HL-60 (cell line): ENCODE data around the gene ARFGAP3.

Experiments used
- DNase-seq, 2 experiments: peaks; one replicate each; pipeline ENCODE4 v3.0.0-alpha.2; 2010 to 2020; ENCODE audit warnings: low read depth in 1 of 2, low spot score in 1 of 2
- H3K27ac ChIP-seq: fragments of 250-450 bp; sonication (Bioruptor Pico); replicated peaks from 2 replicates; pipeline ENCODE4 v1.5.1; 2020; ENCODE audit warnings: mild to moderate bottlenecking, moderate library complexity
- H3K27me3 ChIP-seq: fragments of 250-450 bp; sonication (Bioruptor Pico); 2 replicates; pipeline ENCODE4 v1.5.1; 2021; ENCODE audit warnings: mild to moderate bottlenecking, moderate library complexity; ENCODE audit not compliant: insufficient read depth, poor library complexity, severe bottlenecking
- H3K4me3 ChIP-seq: replicated peaks from 2 replicates; pipeline ENCODE4 v1.5.1; 2011; ENCODE audit warnings: mild to moderate bottlenecking, control low read depth, low read length; ENCODE audit not compliant: insufficient read depth
- GABPA ChIP-seq: IDR thresholded peaks from 2 replicates; pipeline ENCODE4 v1.6.1; 2012; ENCODE audit warnings: low read depth
- POLR2AphosphoS5 ChIP-seq: IDR thresholded peaks from 2 replicates; pipeline ENCODE4 v1.6.1; 2012; ENCODE audit warnings: low read depth
- SPI1 ChIP-seq: IDR thresholded peaks from 2 replicates; pipeline ENCODE4 v1.6.1; 2012; ENCODE audit warnings: low read depth, mild to moderate bottlenecking, borderline replicate concordance
- TF ChIP-seq, protein P1 (sequence below): IDR thresholded peaks from one replicate; pipeline ENCODE4 v1.5.1; 2011; ENCODE audit warnings: low read length, control low read depth, inconsistent platforms; ENCODE audit not compliant: insufficient read depth
- TF ChIP-seq, protein P2 (sequence below): IDR thresholded peaks from 2 replicates; pipeline ENCODE4 v1.6.1; 2012; ENCODE audit warnings: low read depth; ENCODE audit not compliant: insufficient replicate concordance

Gene ARFGAP3

DNA sequence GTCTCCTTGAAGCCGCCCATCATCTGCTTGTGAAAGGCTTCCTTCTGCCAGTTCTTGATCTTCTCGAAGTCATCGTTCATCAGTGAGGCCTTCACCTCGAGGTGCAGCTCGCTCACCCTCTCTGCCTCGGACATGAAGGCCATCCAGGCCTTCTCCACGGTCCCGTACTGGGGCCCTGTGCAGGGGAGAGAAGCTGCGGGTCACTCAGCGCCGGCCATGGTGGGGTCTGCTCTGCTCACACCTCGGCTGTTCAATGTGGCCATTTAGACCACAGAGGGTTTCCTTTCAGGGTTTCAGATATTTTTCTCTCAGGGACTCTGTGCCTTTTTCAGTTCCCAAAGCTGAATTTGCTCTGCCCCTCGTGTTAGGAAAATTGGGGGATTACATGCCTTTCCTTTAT lies 33.9 kb upstream of the ARFGAP3 start:
- TF ChIP-seq GABPA (no peak), POLR2AphosphoS5 (no peak), SPI1 (no peak)
- TF ChIP-seq, protein P1, sequence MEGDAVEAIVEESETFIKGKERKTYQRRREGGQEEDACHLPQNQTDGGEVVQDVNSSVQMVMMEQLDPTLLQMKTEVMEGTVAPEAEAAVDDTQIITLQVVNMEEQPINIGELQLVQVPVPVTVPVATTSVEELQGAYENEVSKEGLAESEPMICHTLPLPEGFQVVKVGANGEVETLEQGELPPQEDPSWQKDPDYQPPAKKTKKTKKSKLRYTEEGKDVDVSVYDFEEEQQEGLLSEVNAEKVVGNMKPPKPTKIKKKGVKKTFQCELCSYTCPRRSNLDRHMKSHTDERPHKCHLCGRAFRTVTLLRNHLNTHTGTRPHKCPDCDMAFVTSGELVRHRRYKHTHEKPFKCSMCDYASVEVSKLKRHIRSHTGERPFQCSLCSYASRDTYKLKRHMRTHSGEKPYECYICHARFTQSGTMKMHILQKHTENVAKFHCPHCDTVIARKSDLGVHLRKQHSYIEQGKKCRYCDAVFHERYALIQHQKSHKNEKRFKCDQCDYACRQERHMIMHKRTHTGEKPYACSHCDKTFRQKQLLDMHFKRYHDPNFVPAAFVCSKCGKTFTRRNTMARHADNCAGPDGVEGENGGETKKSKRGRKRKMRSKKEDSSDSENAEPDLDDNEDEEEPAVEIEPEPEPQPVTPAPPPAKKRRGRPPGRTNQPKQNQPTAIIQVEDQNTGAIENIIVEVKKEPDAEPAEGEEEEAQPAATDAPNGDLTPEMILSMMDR = no peak
- TF ChIP-seq, protein P2, sequence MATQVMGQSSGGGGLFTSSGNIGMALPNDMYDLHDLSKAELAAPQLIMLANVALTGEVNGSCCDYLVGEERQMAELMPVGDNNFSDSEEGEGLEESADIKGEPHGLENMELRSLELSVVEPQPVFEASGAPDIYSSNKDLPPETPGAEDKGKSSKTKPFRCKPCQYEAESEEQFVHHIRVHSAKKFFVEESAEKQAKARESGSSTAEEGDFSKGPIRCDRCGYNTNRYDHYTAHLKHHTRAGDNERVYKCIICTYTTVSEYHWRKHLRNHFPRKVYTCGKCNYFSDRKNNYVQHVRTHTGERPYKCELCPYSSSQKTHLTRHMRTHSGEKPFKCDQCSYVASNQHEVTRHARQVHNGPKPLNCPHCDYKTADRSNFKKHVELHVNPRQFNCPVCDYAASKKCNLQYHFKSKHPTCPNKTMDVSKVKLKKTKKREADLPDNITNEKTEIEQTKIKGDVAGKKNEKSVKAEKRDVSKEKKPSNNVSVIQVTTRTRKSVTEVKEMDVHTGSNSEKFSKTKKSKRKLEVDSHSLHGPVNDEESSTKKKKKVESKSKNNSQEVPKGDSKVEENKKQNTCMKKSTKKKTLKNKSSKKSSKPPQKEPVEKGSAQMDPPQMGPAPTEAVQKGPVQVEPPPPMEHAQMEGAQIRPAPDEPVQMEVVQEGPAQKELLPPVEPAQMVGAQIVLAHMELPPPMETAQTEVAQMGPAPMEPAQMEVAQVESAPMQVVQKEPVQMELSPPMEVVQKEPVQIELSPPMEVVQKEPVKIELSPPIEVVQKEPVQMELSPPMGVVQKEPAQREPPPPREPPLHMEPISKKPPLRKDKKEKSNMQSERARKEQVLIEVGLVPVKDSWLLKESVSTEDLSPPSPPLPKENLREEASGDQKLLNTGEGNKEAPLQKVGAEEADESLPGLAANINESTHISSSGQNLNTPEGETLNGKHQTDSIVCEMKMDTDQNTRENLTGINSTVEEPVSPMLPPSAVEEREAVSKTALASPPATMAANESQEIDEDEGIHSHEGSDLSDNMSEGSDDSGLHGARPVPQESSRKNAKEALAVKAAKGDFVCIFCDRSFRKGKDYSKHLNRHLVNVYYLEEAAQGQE = no peak
- no peak overlapping the region for H3K27ac ChIP-seq
- DNase-seq = no peak
- no peaks in the 10 kb centered on the region for H3K27me3 ChIP-seq
- H3K4me3 ChIP-seq = no peak overlapping the region

DNA sequence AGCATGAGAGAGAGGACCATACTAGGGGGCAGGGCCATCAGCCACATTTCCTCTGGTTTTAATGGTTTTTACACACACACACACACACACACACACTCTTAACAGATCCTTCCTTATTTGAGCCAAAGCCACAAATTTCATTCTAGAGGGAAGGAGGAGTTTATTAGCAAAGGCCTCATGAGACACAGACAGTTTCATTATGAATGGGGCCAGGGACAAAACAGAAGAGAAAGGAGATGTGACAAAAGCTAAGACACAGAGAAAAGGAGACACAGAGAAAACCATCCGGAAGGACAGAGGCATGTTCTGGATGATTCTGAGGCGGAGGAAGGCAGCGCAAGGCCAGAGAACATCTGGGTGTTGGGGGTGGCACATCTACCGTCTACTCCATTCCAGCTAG lies 32.2 kb upstream of the ARFGAP3 start:
- peak; percentile 73 to 84 for DNase-seq
- Histone ChIP-seq H3K27me3 (no peaks in the 10 kb centered on the region), H3K4me3 (no peak overlapping the region), H3K27ac (peak overlapping the region; percentile 56)
- TF ChIP-seq, protein P1 = no peak
- TF ChIP-seq, protein P2 = no peak
- TF ChIP-seq GABPA = 0 out of 2 replicates have a peak, but pooled peaks have one; percentile 36
- peak; percentile 74; the same call in 1 of the 2 replicates for TF ChIP-seq POLR2AphosphoS5
- TF ChIP-seq SPI1 = peak; percentile 39; the same call in 1 of the 2 replicates

DNA sequence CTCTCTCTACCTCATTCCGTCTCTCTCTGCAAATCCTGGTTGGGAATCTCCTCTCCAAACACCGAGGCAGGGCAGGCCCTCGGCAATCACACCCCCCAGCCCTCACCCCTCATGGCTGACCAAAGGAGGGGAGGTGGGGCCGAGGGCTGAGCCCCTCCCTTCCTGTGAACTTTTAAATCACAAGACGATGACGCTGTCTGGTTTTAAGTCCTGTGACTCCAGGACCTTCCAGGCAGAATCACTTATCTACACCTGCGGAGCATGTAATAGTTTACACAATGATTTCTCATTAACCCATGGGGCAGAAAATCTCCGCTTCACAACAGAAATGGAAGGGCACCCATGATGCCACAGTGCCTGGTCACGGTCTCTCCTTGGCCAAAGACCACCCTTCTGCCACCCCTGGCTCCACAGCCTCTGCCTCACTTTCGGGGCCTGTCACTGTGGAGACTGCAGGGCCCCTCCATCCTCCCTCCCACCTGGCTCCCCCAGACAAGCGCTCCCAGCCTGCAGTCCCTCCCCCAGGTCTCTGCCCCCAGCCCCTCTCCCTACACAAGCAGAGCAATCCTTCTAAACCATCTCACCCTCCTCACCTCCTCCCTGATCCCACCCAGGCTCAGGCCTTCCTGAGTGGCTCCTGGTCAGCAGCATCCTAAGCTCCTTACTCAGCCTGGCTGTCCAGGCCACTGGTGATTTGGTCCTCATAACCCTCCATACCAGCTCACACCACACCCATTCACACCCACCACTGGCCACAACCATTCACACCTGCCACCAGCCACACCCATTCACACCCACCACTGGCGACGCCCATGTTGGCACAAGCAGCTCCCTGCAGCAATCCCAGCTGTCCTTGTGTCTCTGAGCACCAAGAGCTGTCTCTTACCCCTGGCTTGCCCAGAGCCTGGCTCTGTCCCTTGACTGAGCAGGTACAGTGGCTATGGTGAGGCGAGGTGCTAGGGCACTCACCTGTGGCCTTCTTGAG lies 30.7 kb upstream of the ARFGAP3 start:
- DNase-seq = no peak
- TF ChIP-seq GABPA (no peak), POLR2AphosphoS5 (no peak), SPI1 (no peak)
- TF ChIP-seq, protein P2 = no peak
- TF ChIP-seq, protein P1 = no peak
- Histone ChIP-seq H3K27ac (no peak overlapping the region), H3K27me3 (no peaks in the 10 kb centered on the region), H3K4me3 (no peak overlapping the region)
